Keratinocyte (primary cell): Measurements from ENCODE around the gene KCNJ16. TPM values are rescaled to one million over a fixed set of nuclear protein-coding genes. Genes with fewer than 3 reads are reported as not detected.

Experiments
- DNase-seq: peaks from one replicate; pipeline ENCODE4 v3.0.0-alpha.2; 2011; ENCODE audit warnings: low read depth, missing footprints, low spot score
- FAIRE-seq: peaks from 2 replicates; lab custom pipeline; 2011; peaks lifted over from hg19 to GRCh38; lab: Jason Lieb, UNC
- H2AFZ ChIP-seq: 2 replicates; pipeline ENCODE4 v1.6.0; 2012; ENCODE audit warnings: low read length, control low read depth, inconsistent platforms; ENCODE audit not compliant: control insufficient read depth
- H3K27ac ChIP-seq: 2 replicates; pipeline ENCODE4 v1.5.1; 2011; ENCODE audit warnings: low read length; ENCODE audit not compliant: control insufficient read depth, insufficient read depth
- H3K27me3 ChIP-seq: 3 replicates; pipeline ENCODE4 v1.6.0; 2011; ENCODE audit warnings: low read length; ENCODE audit not compliant: control insufficient read depth, insufficient read depth; ENCODE audit errors: extremely low read depth
- H3K36me3 ChIP-seq, 2 experiments: 2 replicates in 1 of 2; 3 replicates in 1 of 2; pipeline ENCODE4 v1.5.1; 2011; ENCODE audit warnings: low read length in 2 of 2, mild to moderate bottlenecking in 1 of 2; ENCODE audit not compliant: control insufficient read depth in 2 of 2, insufficient read depth in 2 of 2; ENCODE audit errors: extremely low read depth in 1 of 2
- H3K4me1 ChIP-seq: 3 replicates; pipeline ENCODE4 v1.5.1; 2011; ENCODE audit warnings: low read length; ENCODE audit not compliant: control insufficient read depth, insufficient read depth; ENCODE audit errors: extremely low read depth
- H3K4me2 ChIP-seq: 3 replicates; pipeline ENCODE4 v1.6.0; 2011; ENCODE audit warnings: low read depth, low read length; ENCODE audit not compliant: control insufficient read depth, insufficient read depth; ENCODE audit errors: extremely low read depth
- H3K4me3 ChIP-seq, 3 experiments: fragments of 200-600 bp in 1 of 3; sonication (generic) in 1 of 3; 2 replicates in 2 of 3; 3 replicates in 1 of 3; pipeline ENCODE4 v1.5.1; 2011 to 2016; ENCODE audit warnings: low read length in 3 of 3, mild to moderate bottlenecking in 3 of 3, control low read depth in 2 of 3, inconsistent platforms in 1 of 3, low read depth in 1 of 3, mixed read lengths in 1 of 3, mixed run types in 1 of 3, moderate library complexity in 1 of 3; ENCODE audit not compliant: control insufficient read depth in 2 of 3, insufficient read depth in 2 of 3; ENCODE audit errors: extremely low read depth in 1 of 3
- H3K79me2 ChIP-seq: 2 replicates; pipeline ENCODE4 v1.6.0; 2012; ENCODE audit warnings: low read length; ENCODE audit not compliant: control insufficient read depth, insufficient read depth
- H3K9ac ChIP-seq: 3 replicates; pipeline ENCODE4 v1.6.0; 2011; ENCODE audit warnings: low read length; ENCODE audit not compliant: control insufficient read depth, insufficient read depth; ENCODE audit errors: extremely low read depth
- H3K9me1 ChIP-seq: 3 replicates; pipeline ENCODE4 v1.6.0; 2011; ENCODE audit warnings: low read length; ENCODE audit not compliant: control insufficient read depth, insufficient read depth; ENCODE audit errors: extremely low read depth
- H3K9me3 ChIP-seq: 2 replicates; pipeline ENCODE4 v1.5.1; 2012; ENCODE audit warnings: low read depth, low read length; ENCODE audit not compliant: control insufficient read depth
- H4K20me1 ChIP-seq: 3 replicates; pipeline ENCODE4 v1.6.0; 2011; ENCODE audit warnings: low read length; ENCODE audit not compliant: control insufficient read depth, insufficient read depth; ENCODE audit errors: extremely low read depth
- CTCF ChIP-seq, 3 experiments: IDR thresholded peaks in 1 of 3; conservative IDR thresholded peaks in 1 of 3; optimal IDR thresholded peaks in 1 of 3; 2 replicates in 2 of 3; 3 replicates in 1 of 3; pipeline versions ENCODE3 to v1.5.1; 2011; ENCODE audit warnings: low read length in 3 of 3, mild to moderate bottlenecking in 3 of 3, moderate library complexity in 2 of 3, control low read depth in 1 of 3, inconsistent platforms in 1 of 3; ENCODE audit not compliant: insufficient read depth in 2 of 3; ENCODE audit errors: extremely low read depth in 1 of 3
- EZH2 ChIP-seq: IDR thresholded peaks from one replicate; pipeline ENCODE4 v1.6.1; 2012; ENCODE audit warnings: inconsistent platforms, mild to moderate bottlenecking, low read length, moderate library complexity
- dilution Hi-C: fragments of 300-500 bp; cut with MboI; formaldehyde crosslinking; loops from one replicate; pipeline ENCODE4 v1.7.0; 2020; ENCODE audit warnings: low sequenced_read_pairs; ENCODE audit not compliant: extremely low pct_ligation_motif_present
- polyA plus RNA-seq, 5 experiments: library from polyadenylated mRNA; depleted of rRNA in 3 of 5; stranded (reverse) in 3 of 5; stranded (forward) in 1 of 5; unstranded in 1 of 5; fragments of >200 nt; gene quantifications; 1 replicate in 1 of 5; 2 replicates in 3 of 5; 3 replicates in 1 of 5; pipeline versions ENCODE4 v1.2.1 to v1.2.3, GENCODE V29; 2011 to 2012; ENCODE audit warnings: missing spikeins in 2 of 5, low read depth in 1 of 5, low replicate concordance in 1 of 5

Gene KCNJ16
- polyA plus RNA-seq, 1 donor (not counting 4 experiments of a cell fraction or from before 2014, with no cell fraction given): not detected

DNA sequence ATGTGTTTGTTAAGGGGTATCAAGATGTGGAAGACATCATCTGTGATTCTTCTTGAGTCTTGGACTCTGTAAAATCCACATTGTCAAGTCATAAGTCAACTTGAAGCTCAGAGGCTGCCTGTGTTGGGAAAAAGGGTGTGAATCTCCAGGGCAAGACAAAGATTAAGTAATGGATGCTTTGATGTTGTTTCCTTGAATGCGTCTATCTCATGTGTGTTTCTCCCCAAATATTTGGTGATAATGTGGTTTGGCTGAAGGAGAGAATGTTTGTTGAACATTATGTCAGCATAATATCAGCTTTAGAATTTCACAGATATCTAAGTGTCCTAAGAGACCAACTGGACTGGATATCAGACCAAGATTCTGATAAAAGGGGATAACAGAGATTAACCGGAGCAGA lies 24.1 kb upstream of the KCNJ16 start:
- no peak for FAIRE-seq
- Histone ChIP-seq H3K79me2 (no peaks in the 10 kb centered on the region), H3K27ac (no peak overlapping the region), H2AFZ (no peak overlapping the region), H3K4me1 (no peaks in the 10 kb centered on the region), H3K36me3 (no peaks in the 10 kb centered on the region), H3K9ac (no peak overlapping the region), H4K20me1 (no peaks in the 10 kb centered on the region), H3K9me1 (no peaks in the 10 kb centered on the region), H3K9me3 (no peaks in the 10 kb centered on the region), H3K4me2 (no peak overlapping the region), H3K4me3 (no peak overlapping the region), H3K27me3 (no peaks in the 10 kb centered on the region)
- TF ChIP-seq CTCF (optimal IDR thresholded peaks at IDR 0.05 in 1 of 3, IDR thresholded peaks at IDR 0.05 in 1 of 3, conservative IDR thresholded peaks at IDR 0.05 in 1 of 3; ENCODE audit: extremely low read depth in 1 of 3, insufficient read depth in 2 of 3, low read length in 3 of 3): no peak
- no peak for TF ChIP-seq EZH2
- DNase-seq: no peak
- dilution Hi-C loops: no loop called here

- Histone ChIP-seq H3K9ac (no peak overlapping the region), H3K79me2 (no peaks in the 10 kb centered on the region), H3K4me3 (no peak overlapping the region), H2AFZ (no peak overlapping the region), H3K27me3 (no peaks in the 10 kb centered on the region), H3K4me1 (no peaks in the 10 kb centered on the region), H3K9me1 (no peaks in the 10 kb centered on the region), H4K20me1 (no peaks in the 10 kb centered on the region), H3K9me3 (no peaks in the 10 kb centered on the region), H3K36me3 (no peaks in the 10 kb centered on the region), H3K4me2 (no peak overlapping the region), H3K27ac (no peak overlapping the region)
- FAIRE-seq (no peak), DNase-seq (no peak)
- TF ChIP-seq CTCF (optimal IDR thresholded peaks at IDR 0.05 in 1 of 3, IDR thresholded peaks at IDR 0.05 in 1 of 3, conservative IDR thresholded peaks at IDR 0.05 in 1 of 3; ENCODE audit: extremely low read depth in 1 of 3, insufficient read depth in 2 of 3, low read length in 3 of 3) (no peak), EZH2 (no peak)
- dilution Hi-C loops: no loop called here
Observed at GRCh38 chr17:70053241-70054234, 21.5 kb upstream of the KCNJ16 start.
